Measurements from ENCODE around the gene TERT.
"Not testable (repeated sequence)": the region's sequence is repeated elsewhere in the genome, so short reads cannot be mapped to it uniquely, and the experiment has no call there.

Gene TERT

GRCh38 chr5:1293416-1294205 is 1.3 kb downstream of the TERT start:
- DNase-seq: no peak

GRCh38 chr5:1292846-1293415 is 1.9 kb downstream of the TERT start:
- DNase-seq: no peak

GRCh38 chr5:1292139-1292538 is 2.7 kb downstream of the TERT start:
- no peak for DNase-seq

GRCh38 chr5:1291611-1292080 is 3.2 kb downstream of the TERT start:
- peak; percentile 51 for DNase-seq

- DNase-seq: not testable (repeated sequence)
These were observed 3.9 kb downstream of the TERT start for GRCh38 chr5:1290956-1291355.

- not testable (repeated sequence) for DNase-seq
These were observed 5.3 kb downstream of the TERT start for GRCh38 chr5:1289559-1289958.

GRCh38 chr5:1288439-1289335 is 6.2 kb downstream of the TERT start:
- no peak for DNase-seq

- no peak for DNase-seq
These were observed 9.0 kb downstream of the TERT start for GRCh38 chr5:1285883-1286291.

- no peak for DNase-seq
These were observed 9.7 kb downstream of the TERT start for GRCh38 chr5:1285141-1285540.

GRCh38 chr5:1284336-1284970 is 10.4 kb downstream of the TERT start:
- not testable (repeated sequence) for DNase-seq

- not testable (repeated sequence) for DNase-seq
These were observed 11.2 kb downstream of the TERT start for GRCh38 chr5:1283729-1284041.

- DNase-seq: not testable (repeated sequence)
These were observed 11.7 kb downstream of the TERT start for GRCh38 chr5:1282993-1283728.

GRCh38 chr5:1282131-1282992 is 12.5 kb downstream of the TERT start:
- no peak for DNase-seq

- DNase-seq: no peak
These were observed 13.6 kb downstream of the TERT start for GRCh38 chr5:1281038-1281882.

- no peak for DNase-seq
These were observed 14.5 kb downstream of the TERT start for GRCh38 chr5:1280177-1281037.

GRCh38 chr5:1279443-1280151 is 15.3 kb downstream of the TERT start:
- no peak for DNase-seq

GRCh38 chr5:1278656-1279442 is 16.0 kb downstream of the TERT start:
- DNase-seq: no peak

- no peak for DNase-seq
These were observed 16.7 kb downstream of the TERT start for GRCh38 chr5:1278216-1278615.

Measured in NCI-H510A (cell line).